SK-N-MC (cell line): ENCODE data around the gene SBSN.

ENCODE experiments used
- DNase-seq: peaks from one replicate; pipeline ENCODE4 v3.0.0-alpha.2; 2011; ENCODE audit warnings: low read depth, low spot score
- H3K27ac ChIP-seq: fragments of 200-600 bp; sonication (generic); 2 replicates; pipeline ENCODE4 v1.5.1; 2016; ENCODE audit warnings: mixed run types
- H3K36me3 ChIP-seq: fragments of 200-600 bp; sonication (generic); 2 replicates; pipeline ENCODE4 v1.6.1; 2017; ENCODE audit warnings: antibody characterized with exemption, low read length, mixed read lengths; ENCODE audit not compliant: insufficient read depth
- H3K4me3 ChIP-seq: fragments of 200-600 bp; sonication (generic); 2 replicates; pipeline ENCODE4 v1.5.1; 2016
- H3K9ac ChIP-seq: fragments of 200-600 bp; sonication (generic); 2 replicates; pipeline ENCODE4 v1.8.0; 2017; ENCODE audit warnings: mixed run types, mixed read lengths; ENCODE audit not compliant: insufficient read length
- H3K9me3 ChIP-seq: fragments of 200-600 bp; sonication (generic); 2 replicates; pipeline ENCODE4 v1.6.1; 2017; ENCODE audit warnings: low read depth, mild to moderate bottlenecking, antibody characterized with exemption, low read length, moderate library complexity, mixed read lengths
- EZH2 ChIP-seq: fragments of 200-600 bp; sonication (generic); IDR thresholded peaks from one replicate; pipeline ENCODE4 v1.6.1; 2017; ENCODE audit warnings: antibody characterized with exemption
- FOXP2 ChIP-seq: optimal IDR thresholded peaks from 2 replicates; pipeline ENCODE3; 2011; ENCODE audit warnings: mild to moderate bottlenecking, moderate library complexity; ENCODE audit not compliant: insufficient read depth; ENCODE audit errors: extremely low read length, control extremely low read depth
- POLR2AphosphoS5 ChIP-seq: IDR thresholded peaks from 2 replicates; pipeline ENCODE4 v1.6.1; 2012; ENCODE audit warnings: mild to moderate bottlenecking, low read depth, low read length, borderline replicate concordance

The SBSN gene

DNA sequence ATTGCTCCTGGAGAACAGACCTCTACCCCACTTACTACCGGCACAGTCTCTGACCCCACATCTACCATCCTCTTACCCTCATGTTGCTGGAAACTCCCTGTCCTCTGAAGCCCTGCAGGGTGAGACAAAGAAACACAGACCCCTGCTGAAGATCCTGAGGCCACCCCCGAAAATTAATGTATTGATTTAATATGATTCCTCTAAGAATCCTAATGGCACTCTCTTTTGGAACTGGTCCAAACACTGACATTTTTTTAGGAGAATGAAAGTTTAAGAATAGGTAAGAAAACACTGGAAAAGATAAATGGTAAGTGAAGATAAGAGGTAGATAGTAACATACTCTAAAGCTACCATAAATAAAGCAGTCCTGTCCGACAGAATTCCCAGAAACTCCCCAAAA, 20.0 kb downstream of the SBSN start:
- DNase-seq: no peak
- Histone ChIP-seq H3K4me3 (no peak overlapping the region), H3K27ac (no peak overlapping the region), H3K9me3 (no peaks in the 10 kb centered on the region), H3K36me3 (no peaks in the 10 kb centered on the region), H3K9ac (no peak overlapping the region)
- TF ChIP-seq FOXP2: no peak
- no peak for TF ChIP-seq POLR2AphosphoS5
- no peak for TF ChIP-seq EZH2

DNA sequence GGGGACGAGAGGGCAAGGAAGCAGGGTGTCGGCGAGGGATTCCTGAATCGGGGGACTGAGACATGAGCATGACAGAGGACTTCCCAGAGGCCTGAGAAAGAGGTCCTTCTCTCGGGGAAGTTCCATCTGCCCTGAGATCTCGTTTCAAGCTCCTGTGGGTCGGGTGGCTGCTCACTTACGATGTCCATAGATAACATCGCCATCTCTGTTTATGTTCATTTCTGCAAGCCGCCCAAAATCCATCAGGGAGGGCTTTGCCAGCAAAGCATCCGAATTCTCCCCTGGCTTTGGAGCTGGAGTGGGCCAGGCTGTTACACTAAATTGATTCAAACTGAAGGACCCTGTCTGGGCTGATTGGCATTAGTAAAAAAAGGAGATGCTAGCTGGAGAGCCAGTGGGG, 20.6 kb downstream of the SBSN start:
- no peak overlapping the region for H3K4me3 ChIP-seq

DNA sequence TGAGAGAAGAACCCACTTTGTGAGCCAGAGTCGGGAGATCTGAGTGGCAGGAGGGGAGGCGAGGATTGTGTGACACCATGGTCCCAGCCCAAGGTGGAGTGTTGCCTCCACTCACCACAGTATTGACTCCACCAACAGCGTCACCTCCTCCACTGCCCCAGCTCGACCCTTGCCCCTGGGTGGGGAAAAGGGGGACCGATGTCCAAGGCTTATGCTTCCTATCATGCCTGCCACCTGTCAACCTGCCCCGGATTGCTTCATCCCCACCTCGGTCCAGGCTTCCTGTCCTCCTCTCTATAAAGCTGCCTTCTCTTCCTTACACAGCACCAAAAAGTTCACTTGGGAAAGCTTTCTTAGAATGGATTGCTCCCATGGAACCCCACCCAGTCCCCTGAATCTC, 22.1 kb downstream of the SBSN start:
- Histone ChIP-seq H3K9ac (no peak overlapping the region), H3K36me3 (no peaks in the 10 kb centered on the region), H3K4me3 (no peak overlapping the region), H3K27ac (no peak overlapping the region), H3K9me3 (no peaks in the 10 kb centered on the region)
- TF ChIP-seq POLR2AphosphoS5: no peak
- no peak for TF ChIP-seq EZH2
- no peak for TF ChIP-seq FOXP2
- no peak for DNase-seq

More for the DNA sequence above, 20.6 kb downstream of the SBSN start:
- Histone ChIP-seq H3K36me3 (no peaks in the 10 kb centered on the region), H3K27ac (no peak overlapping the region), H3K9ac (no peak overlapping the region), H3K9me3 (no peaks in the 10 kb centered on the region)
- TF ChIP-seq EZH2 (no peak), POLR2AphosphoS5 (no peak), FOXP2 (no peak)
- DNase-seq: no peak

DNA sequence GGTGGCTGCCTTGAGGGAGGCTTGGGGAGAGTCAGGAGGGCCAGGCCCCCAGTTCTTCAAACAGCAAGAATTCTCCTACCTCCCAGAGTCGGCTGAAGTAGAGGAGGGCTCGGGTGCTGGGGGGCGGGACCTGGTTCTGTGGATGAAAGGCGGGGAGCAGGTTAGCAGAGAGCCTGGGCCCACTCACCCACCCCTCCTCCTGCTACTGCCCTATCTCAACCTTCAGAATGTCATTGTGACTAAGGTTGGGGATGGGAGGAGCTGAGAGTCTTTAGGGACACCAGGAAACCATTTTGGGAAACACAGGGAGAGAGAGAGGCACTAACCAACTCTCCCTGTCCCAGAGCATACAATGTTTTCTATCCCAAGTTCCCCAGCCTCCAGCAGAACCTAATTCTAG, 25.4 kb downstream of the SBSN start:
- Histone ChIP-seq H3K36me3 (no peaks in the 10 kb centered on the region), H3K9ac (no peak overlapping the region), H3K27ac (no peak overlapping the region), H3K4me3 (no peak overlapping the region), H3K9me3 (no peaks in the 10 kb centered on the region)
- TF ChIP-seq EZH2: no peak
- no peak for TF ChIP-seq POLR2AphosphoS5
- no peak for TF ChIP-seq FOXP2
- no peak for DNase-seq

DNA sequence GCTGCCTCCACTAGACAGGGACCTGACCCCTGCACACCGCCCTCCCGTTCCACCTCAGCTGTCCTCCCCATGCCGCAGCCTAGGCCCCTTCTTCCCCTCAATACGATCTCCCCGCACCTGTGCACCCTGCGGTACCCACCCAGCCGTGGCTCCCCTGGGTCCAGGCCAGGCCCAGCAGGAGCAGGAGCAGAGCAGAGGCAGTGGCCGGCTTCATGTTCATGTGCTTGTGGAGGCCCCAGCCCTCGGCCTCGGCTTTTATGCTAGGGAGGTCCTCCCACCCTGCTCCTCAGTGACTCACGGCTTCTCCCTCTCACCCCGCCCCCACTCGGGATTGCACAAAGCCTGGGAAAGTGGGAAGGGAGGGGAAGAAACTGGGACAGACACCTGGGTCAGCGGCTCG, 26.4 kb downstream of the SBSN start:
- DNase-seq: no peak
- Histone ChIP-seq H3K9ac (no peak overlapping the region), H3K4me3 (no peak overlapping the region), H3K27ac (no peak overlapping the region), H3K36me3 (no peaks in the 10 kb centered on the region), H3K9me3 (no peaks in the 10 kb centered on the region)
- TF ChIP-seq EZH2: no peak
- TF ChIP-seq POLR2AphosphoS5: no peak
- no peak for TF ChIP-seq FOXP2

DNA sequence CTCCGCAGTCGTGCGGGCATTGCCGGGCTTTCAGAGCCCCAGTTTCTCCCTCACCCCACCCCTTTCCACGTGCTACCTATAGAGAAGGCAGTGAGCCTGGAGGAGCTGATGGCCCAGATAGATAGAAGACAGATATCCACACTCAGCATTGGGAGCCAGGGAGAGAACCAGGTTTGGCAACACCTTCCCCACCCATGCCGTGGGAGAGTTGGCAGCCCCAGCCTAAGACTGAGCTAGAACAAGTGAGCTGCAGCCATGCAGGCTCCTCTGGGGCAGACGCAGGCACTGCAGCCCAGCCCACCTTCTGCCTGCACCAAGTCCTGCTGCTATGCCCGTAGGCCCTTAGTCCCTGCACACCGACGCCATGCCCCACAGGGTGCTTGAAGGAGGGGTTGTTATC, 27.5 kb downstream of the SBSN start:
- Histone ChIP-seq H3K4me3 (no peak overlapping the region), H3K9ac (no peak overlapping the region), H3K9me3 (no peaks in the 10 kb centered on the region), H3K36me3 (no peaks in the 10 kb centered on the region), H3K27ac (no peak overlapping the region)
- no peak for DNase-seq
- no peak for TF ChIP-seq POLR2AphosphoS5
- no peak for TF ChIP-seq FOXP2
- no peak for TF ChIP-seq EZH2

DNA sequence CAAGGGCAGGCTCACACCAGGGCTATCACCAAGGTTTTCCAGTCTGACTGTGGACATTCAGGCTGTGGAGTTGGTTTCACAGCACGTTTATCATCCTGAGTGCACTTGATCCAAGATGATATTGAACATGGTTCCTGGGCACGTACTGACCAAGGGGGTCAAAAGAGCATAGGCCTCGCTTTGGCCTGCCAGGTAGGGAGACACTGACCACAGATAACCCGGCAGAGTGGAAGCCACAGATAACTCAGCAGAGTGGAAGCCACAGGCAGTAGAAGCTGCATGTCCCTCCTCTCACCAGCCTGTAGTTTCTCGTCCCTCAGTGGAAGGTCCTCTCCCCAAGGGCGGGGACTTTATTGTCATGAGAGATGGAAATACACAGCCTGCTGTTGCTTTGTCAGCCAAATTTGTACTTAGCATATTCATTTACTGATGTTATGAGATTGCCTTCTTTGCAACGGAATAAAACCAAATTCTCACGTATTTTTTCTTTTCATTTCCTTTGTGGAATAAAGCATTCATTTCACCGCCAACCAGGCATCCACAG, 29.1 kb downstream of the SBSN start:
- no peak overlapping the region for H3K27ac ChIP-seq
- H3K36me3 ChIP-seq: no peaks in the 10 kb centered on the region
- H3K9me3 ChIP-seq: no peaks in the 10 kb centered on the region
- no peak for DNase-seq
- TF ChIP-seq EZH2: no peak
- no peak for TF ChIP-seq POLR2AphosphoS5
- no peak for TF ChIP-seq FOXP2
- H3K9ac ChIP-seq: no peak overlapping the region
- H3K4me3 ChIP-seq: no peak overlapping the region

DNA sequence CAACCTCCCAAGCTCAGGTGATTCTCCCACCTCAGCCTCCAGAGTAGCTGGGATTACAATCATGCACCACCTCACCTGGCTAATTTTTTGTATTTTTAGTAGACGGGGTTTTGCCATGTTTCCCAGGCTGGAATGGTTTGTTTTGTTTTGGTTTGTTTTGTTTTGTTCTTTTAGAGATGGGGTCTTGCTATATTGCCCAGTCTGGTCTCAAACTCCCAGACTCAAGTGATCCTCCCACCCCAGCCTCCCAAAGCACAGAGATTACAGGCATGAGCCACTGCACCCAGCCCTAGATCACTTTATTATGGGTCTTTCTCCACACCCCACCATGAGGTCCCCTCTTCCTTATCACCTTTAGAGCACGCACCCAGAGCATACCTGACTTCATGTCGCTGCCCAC, 29.9 kb downstream of the SBSN start:
- Histone ChIP-seq H3K36me3 (no peaks in the 10 kb centered on the region), H3K9ac (no peak overlapping the region), H3K9me3 (no peaks in the 10 kb centered on the region), H3K27ac (no peak overlapping the region), H3K4me3 (no peak overlapping the region)
- no peak for DNase-seq
- no peak for TF ChIP-seq EZH2
- no peak for TF ChIP-seq POLR2AphosphoS5
- TF ChIP-seq FOXP2: no peak

DNA sequence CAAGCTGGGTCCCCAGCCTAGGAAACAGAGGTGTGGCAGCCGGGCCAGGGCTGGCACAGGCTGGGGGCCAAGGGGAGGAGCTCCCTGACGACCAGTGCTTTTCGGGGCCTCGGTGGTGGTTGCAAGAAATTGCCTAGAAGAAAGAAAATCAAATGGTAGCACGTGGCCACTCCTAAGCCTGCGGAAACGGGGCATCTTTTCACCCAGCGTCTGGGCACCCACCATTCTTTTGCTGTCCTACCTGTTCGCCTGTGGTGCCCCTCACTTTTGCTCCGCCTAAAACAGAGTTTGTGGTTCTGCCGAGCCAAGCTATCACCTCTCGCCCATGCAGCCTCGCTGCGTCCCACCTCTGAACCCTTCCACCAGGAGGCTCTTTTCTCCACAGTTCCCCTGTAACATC, 30.7 kb downstream of the SBSN start:
- Histone ChIP-seq H3K27ac (no peak overlapping the region), H3K4me3 (no peak overlapping the region), H3K9me3 (no peaks in the 10 kb centered on the region), H3K36me3 (no peaks in the 10 kb centered on the region), H3K9ac (no peak overlapping the region)
- TF ChIP-seq EZH2 (no peak), FOXP2 (no peak), POLR2AphosphoS5 (no peak)
- DNase-seq: no peak
